Erythroblast (primary cell): ENCODE measurements around the gene OCRL.

Source experiments
- GATA1 ChIP-seq: IDR thresholded peaks from 2 replicates; pipeline ENCODE4 v1.6.1; 2011; ENCODE audit warnings: low read depth, mild to moderate bottlenecking, control low read depth, low read length, moderate library complexity
- POLR2A ChIP-seq: IDR thresholded peaks from 2 replicates; pipeline ENCODE4 v1.6.1; 2011; ENCODE audit warnings: mild to moderate bottlenecking, low read length

GRCh38 chrX:129634541-129634940, 94.5 kb downstream of the OCRL start:
- TF ChIP-seq POLR2A (no peak), GATA1 (no peak)
